ENCODE data around the gene CDH4. TPM values are rescaled to one million over a fixed set of nuclear protein-coding genes. Genes with fewer than 3 reads are reported as not detected.

CDH4 gene
- total and polyA plus RNA-seq, 2 donors (not counting 3 experiments of a cell fraction or from before 2014, with no cell fraction given) = 0.17 to 0.51 TPM

DNA sequence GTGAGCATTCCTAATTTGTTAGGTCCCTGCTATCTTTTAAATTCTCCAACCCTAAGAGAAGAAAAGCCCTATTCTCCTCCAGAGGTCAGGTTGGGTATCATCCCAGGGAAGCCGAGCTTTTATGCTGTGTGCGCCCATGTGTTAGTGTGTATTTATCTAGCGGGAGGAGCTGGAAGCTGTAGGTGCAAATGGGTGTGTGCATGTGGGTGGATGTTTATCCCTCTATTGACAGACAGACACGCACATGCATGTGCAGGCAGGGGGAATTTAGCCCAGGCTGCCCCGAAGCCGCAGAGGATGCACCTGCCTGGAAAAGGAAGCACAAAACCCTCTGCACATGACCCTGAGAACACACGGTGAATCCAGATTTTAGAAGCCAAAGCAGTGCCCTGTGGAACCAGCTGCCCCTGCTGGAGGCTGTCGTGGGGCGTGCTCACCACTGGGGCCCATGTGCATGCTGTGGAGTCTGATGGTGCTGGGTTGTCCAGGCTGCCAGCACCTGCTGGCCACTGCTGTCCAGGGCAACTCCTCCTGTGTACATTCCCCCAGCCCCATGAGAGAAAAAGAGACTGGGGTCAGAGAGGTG, 416.1 kb downstream of the CDH4 start:
- no TSS peak for BruUV-seq (replicated peaks)
- CTCF ChIA-PET = no interaction called here
- FAIRE-seq = no peak

More for the DNA sequence above, 416.1 kb downstream of the CDH4 start:
- H3K4me2 ChIP-seq (ENCODE audit: insufficient read depth, low read length) = no peak overlapping the region
- H3K4me1 ChIP-seq (ENCODE audit: control insufficient read depth, extremely low read depth, insufficient read depth, low read length) = no peaks in the 10 kb centered on the region
- no peaks in the 10 kb centered on the region for H3K36me3 ChIP-seq (ENCODE audit: control insufficient read depth in 2 of 2, extremely low read depth in 1 of 2, insufficient read depth in 2 of 2, low read length in 2 of 2)
- no peak overlapping the region for H3K9ac ChIP-seq (replicated peaks; ENCODE audit: extremely low read depth, insufficient read depth, low read length)
- intact Hi-C loops (cut with micrococcal nuclease) (no loop called here), dilution Hi-C loops (cut with MboI; ENCODE audit: extremely low pct_ligation_motif_present, low sequenced_read_pairs) (no loop called here)
- no peaks in the 10 kb centered on the region for H3K79me2 ChIP-seq (ENCODE audit: control insufficient read depth, insufficient read depth, low read length)
- H2AFZ ChIP-seq (ENCODE audit: low read depth, low read length) = no peak overlapping the region
- no peak overlapping the region for H3K4me3 ChIP-seq (replicated peaks in 1 of 3; ENCODE audit: insufficient read depth in 1 of 3, low read depth in 1 of 3, low read length in 3 of 3)
- no peaks in the 10 kb centered on the region for H4K20me1 ChIP-seq (replicated peaks; ENCODE audit: control insufficient read depth, extremely low read depth, insufficient read depth, low read length)
- no peak for DNase-seq (ENCODE audit: low read depth, low spot score)
- H3K9me3 ChIP-seq (replicated peaks; ENCODE audit: control insufficient read depth, insufficient read depth, low read length) = peaks cover 7% of the 10 kb centered on the region
- H3K27ac ChIP-seq (ENCODE audit: insufficient read depth, low read depth, low read length) = no peak overlapping the region
- TF ChIP-seq FOS (IDR thresholded peaks at IDR 0.05; ENCODE audit: borderline replicate concordance, insufficient read depth, low read length) = no peak
- TF ChIP-seq POLR2A (IDR thresholded peaks at IDR 0.05; ENCODE audit: low read depth, low read length) = no peak
- no peak for TF ChIP-seq JUN (IDR thresholded peaks at IDR 0.05; ENCODE audit: borderline replicate concordance, insufficient read depth, insufficient read length, low read depth)
- TF ChIP-seq, protein P1, sequence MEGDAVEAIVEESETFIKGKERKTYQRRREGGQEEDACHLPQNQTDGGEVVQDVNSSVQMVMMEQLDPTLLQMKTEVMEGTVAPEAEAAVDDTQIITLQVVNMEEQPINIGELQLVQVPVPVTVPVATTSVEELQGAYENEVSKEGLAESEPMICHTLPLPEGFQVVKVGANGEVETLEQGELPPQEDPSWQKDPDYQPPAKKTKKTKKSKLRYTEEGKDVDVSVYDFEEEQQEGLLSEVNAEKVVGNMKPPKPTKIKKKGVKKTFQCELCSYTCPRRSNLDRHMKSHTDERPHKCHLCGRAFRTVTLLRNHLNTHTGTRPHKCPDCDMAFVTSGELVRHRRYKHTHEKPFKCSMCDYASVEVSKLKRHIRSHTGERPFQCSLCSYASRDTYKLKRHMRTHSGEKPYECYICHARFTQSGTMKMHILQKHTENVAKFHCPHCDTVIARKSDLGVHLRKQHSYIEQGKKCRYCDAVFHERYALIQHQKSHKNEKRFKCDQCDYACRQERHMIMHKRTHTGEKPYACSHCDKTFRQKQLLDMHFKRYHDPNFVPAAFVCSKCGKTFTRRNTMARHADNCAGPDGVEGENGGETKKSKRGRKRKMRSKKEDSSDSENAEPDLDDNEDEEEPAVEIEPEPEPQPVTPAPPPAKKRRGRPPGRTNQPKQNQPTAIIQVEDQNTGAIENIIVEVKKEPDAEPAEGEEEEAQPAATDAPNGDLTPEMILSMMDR (IDR thresholded peaks at IDR 0.05; ENCODE audit: extremely low read depth in 1 of 2, insufficient read depth in 1 of 2, low read depth in 1 of 2, low read length in 2 of 2) = no peak
- TF ChIP-seq POLR2AphosphoS5 (IDR thresholded peaks at IDR 0.05; ENCODE audit: insufficient read depth, low read depth, low read length) = no peak
- TF ChIP-seq GATA2 (IDR thresholded peaks at IDR 0.05; ENCODE audit: insufficient read depth, insufficient read length, low read depth, low read length) = no peak
- no peaks in the 10 kb centered on the region for H3K27me3 ChIP-seq (ENCODE audit: control insufficient read depth in 2 of 2, insufficient read depth in 2 of 2, low read length in 2 of 2)
- POLR2A ChIA-PET = no interaction called here
- no peaks in the 10 kb centered on the region for H3K9me1 ChIP-seq (replicated peaks; ENCODE audit: control insufficient read depth, extremely low read depth, insufficient read depth, low read length)

All from endothelial cell of umbilical vein (primary cell).